B cell (primary cell): ENCODE measurements around the gene PRKCA. TPM values are rescaled to one million over a fixed set of nuclear protein-coding genes. Genes with fewer than 3 reads are reported as not detected.

Source experiments
- ATAC-seq: fragments of 200-7000 bp; cut with Tn5 transposase; one replicate; pipeline ENCODE4 v1.10.0; 2021; ENCODE audit warnings: low read depth, mild to moderate bottlenecking, moderate number of reproducible peaks, moderate library complexity
- CTCF ChIA-PET: fragments of 350-600 bp; sonication (Branson Sonifier 250); formaldehyde crosslinking; loops from one replicate; lab custom pipeline; 2021; ENCODE audit warnings: antibody characterized with exemption, inconsistent platforms; lab: Charles Lee
- POLR2A ChIA-PET: fragments of 350-600 bp; sonication (Branson Sonifier 250); formaldehyde crosslinking; loops from one replicate; lab custom pipeline; 2021; ENCODE audit warnings: antibody characterized with exemption; lab: Charles Lee
- DNase-seq: peaks from one replicate; pipeline ENCODE4 v3.0.0; 2013
- H2AFZ ChIP-seq: 2 replicates; pipeline ENCODE4 v1.6.1; 2012; ENCODE audit warnings: mild to moderate bottlenecking, low read depth, low read length; ENCODE audit not compliant: insufficient read depth, poor library complexity, severe bottlenecking
- H3K27ac ChIP-seq, 2 donors: 1 replicate in 1 of 2; 2 replicates in 1 of 2; pipeline ENCODE4 v1.5.1; 2012 to 2013; ENCODE audit warnings: low read length in 2 of 2, mild to moderate bottlenecking in 2 of 2, moderate library complexity in 1 of 2
- H3K27me3 ChIP-seq, 4 experiments: fragments of 200-600 bp in 1 of 4; sonication (generic) in 1 of 4; replicated peaks in 1 of 4; 1 replicate in 2 of 4; 2 replicates in 2 of 4; pipeline versions ENCODE4 v1.6.1 to v1.7.0; 2013 to 2016; ENCODE audit warnings: low read length in 3 of 4, mild to moderate bottlenecking in 2 of 4, mixed read lengths in 1 of 4, moderate library complexity in 1 of 4; ENCODE audit not compliant: insufficient read depth in 4 of 4, control insufficient read depth in 3 of 4; ENCODE audit errors: control extremely low read depth in 1 of 4
- H3K36me3 ChIP-seq, 2 experiments: replicated peaks in 1 of 2; 1 replicate in 1 of 2; 2 replicates in 1 of 2; pipeline versions ENCODE4 v1.6.1 to v1.7.1; 2013; ENCODE audit warnings: low read length in 1 of 2; ENCODE audit not compliant: insufficient read depth in 2 of 2, control insufficient read depth in 1 of 2; ENCODE audit errors: control extremely low read depth in 1 of 2, extremely low read depth in 1 of 2
- H3K4me1 ChIP-seq, 2 donors: fragments of 200-600 bp in 1 of 2; sonication (generic) in 1 of 2; 1 replicate in 1 of 2; 2 replicates in 1 of 2; pipeline versions ENCODE4 v1.5.1 to v1.6.1; 2013 to 2017; ENCODE audit warnings: low read length in 2 of 2; ENCODE audit not compliant: control insufficient read depth in 2 of 2, insufficient read depth in 2 of 2
- H3K4me2 ChIP-seq: replicated peaks from 2 replicates; pipeline ENCODE3; 2012; ENCODE audit warnings: mild to moderate bottlenecking, low read depth, low read length; ENCODE audit not compliant: poor library complexity, severe bottlenecking
- H3K4me3 ChIP-seq, 5 experiments: fragments of 200-600 bp in 1 of 5; sonication (generic) in 1 of 5; 1 replicate in 3 of 5; 2 replicates in 2 of 5; pipeline versions ENCODE4 v1.5.1 to v1.7.0; 2011 to 2016; ENCODE audit warnings: low read length in 4 of 5, mild to moderate bottlenecking in 4 of 5, low read depth in 2 of 5, control low read depth in 1 of 5, moderate library complexity in 1 of 5; ENCODE audit not compliant: insufficient read depth in 1 of 5; ENCODE audit errors: control extremely low read depth in 1 of 5, extremely low read depth in 1 of 5
- H3K79me2 ChIP-seq: fragments of 200-600 bp; sonication (generic); one replicate; pipeline ENCODE4 v1.6.0; 2016; ENCODE audit warnings: low read length; ENCODE audit not compliant: control insufficient read depth, insufficient read depth
- H3K9ac ChIP-seq: fragments of 200-600 bp; sonication (generic); 2 replicates; pipeline ENCODE4 v1.6.1; 2017; ENCODE audit warnings: mild to moderate bottlenecking, low read length, moderate library complexity
- H3K9me3 ChIP-seq, 3 donors: one replicate each; pipeline versions ENCODE4 v1.6.1 to v1.7.1; 2013; ENCODE audit warnings: low read length in 2 of 3; ENCODE audit not compliant: control insufficient read depth in 2 of 3, insufficient read depth in 1 of 3; ENCODE audit errors: control extremely low read depth in 1 of 3
- H4K20me1 ChIP-seq: 2 replicates; pipeline ENCODE4 v1.6.0; 2012; ENCODE audit warnings: mild to moderate bottlenecking, low read length; ENCODE audit not compliant: insufficient read depth, control insufficient read depth, poor library complexity, severe bottlenecking
- H3K27ac Mint-ChIP-seq: one replicate; pipeline ENCODE4 v1.8.0; 2021; ENCODE audit warnings: mixed read lengths
- H3K27me3 Mint-ChIP-seq: one replicate; pipeline ENCODE4 v1.8.0; 2021; ENCODE audit warnings: mixed read lengths
- H3K4me1 Mint-ChIP-seq: one replicate; pipeline ENCODE4 v1.8.0; 2021; ENCODE audit warnings: mixed read lengths
- H3K4me3 Mint-ChIP-seq: one replicate; pipeline ENCODE4 v1.8.0; 2021; ENCODE audit warnings: mixed read lengths
- H3K9me3 Mint-ChIP-seq: one replicate; pipeline ENCODE4 v1.8.0; 2022; ENCODE audit warnings: mixed read lengths; ENCODE audit not compliant: insufficient read depth
- EZH2 ChIP-seq: IDR thresholded peaks from 2 replicates; pipeline ENCODE4 v1.6.1; 2012; ENCODE audit warnings: borderline replicate concordance, low read depth, mild to moderate bottlenecking, moderate library complexity, low read length; ENCODE audit not compliant: insufficient read depth, poor library complexity, severe bottlenecking
- WGBS: methylation state at CpG from one replicate; pipeline ENCODE4 v1.1.5; 2013; ENCODE audit warnings: missing lambda C conversion rate; ENCODE audit not compliant: insufficient coverage; 5-methylcytosine and 5-hydroxymethylcytosine counted together
- intact Hi-C: fragments of 100-400 bp; cut with micrococcal nuclease; formaldehyde crosslinking; loops from one replicate; pipeline ENCODE4 v1.10.0; 2022
- polyA plus RNA-seq: library from polyadenylated mRNA; depleted of rRNA; stranded (reverse); fragments of >200 nt; gene quantifications from 2 replicates; pipeline ENCODE4 v1.2.3, GENCODE V29; 2012
- total RNA-seq, 2 donors: library from RNA; stranded (reverse); fragments of 120-200 nt in 1 of 2; gene quantifications; 1 replicate in 1 of 2; 2 replicates in 1 of 2; pipeline versions ENCODE4 v1.2.3 to v1.2.4, GENCODE V29; 2013 to 2022
- TF ChIP-seq, protein P1 (sequence below): fragments of 200-600 bp; IDR thresholded peaks from one replicate; pipeline ENCODE4 v1.8.0; 2022; ENCODE audit warnings: antibody characterized with exemption, mild to moderate bottlenecking

Gene PRKCA
- total and polyA plus RNA-seq, 2 donors (not counting 1 experiment from before 2014, with no cell fraction given): 0.33 to 7.7 TPM

GRCh38 chr17:66508896-66509844 lies 206.8 kb downstream of the PRKCA start:
- WGBS: 91% methylated on average over 3 of the region's 8 CpGs
- no peak overlapping the region for H3K27ac Mint-ChIP-seq
- H3K4me2 ChIP-seq: no peak overlapping the region
- H3K36me3 ChIP-seq: no peaks in the 10 kb centered on the region
- no peaks in the 10 kb centered on the region for H4K20me1 ChIP-seq
- H3K27me3 Mint-ChIP-seq: no peaks in the 10 kb centered on the region
- no peak overlapping the region for H3K4me3 ChIP-seq
- ATAC-seq (no peak), DNase-seq (no peak)
- no peak overlapping the region for H3K4me3 Mint-ChIP-seq
- TF ChIP-seq EZH2: no peak
- TF ChIP-seq, protein P1, sequence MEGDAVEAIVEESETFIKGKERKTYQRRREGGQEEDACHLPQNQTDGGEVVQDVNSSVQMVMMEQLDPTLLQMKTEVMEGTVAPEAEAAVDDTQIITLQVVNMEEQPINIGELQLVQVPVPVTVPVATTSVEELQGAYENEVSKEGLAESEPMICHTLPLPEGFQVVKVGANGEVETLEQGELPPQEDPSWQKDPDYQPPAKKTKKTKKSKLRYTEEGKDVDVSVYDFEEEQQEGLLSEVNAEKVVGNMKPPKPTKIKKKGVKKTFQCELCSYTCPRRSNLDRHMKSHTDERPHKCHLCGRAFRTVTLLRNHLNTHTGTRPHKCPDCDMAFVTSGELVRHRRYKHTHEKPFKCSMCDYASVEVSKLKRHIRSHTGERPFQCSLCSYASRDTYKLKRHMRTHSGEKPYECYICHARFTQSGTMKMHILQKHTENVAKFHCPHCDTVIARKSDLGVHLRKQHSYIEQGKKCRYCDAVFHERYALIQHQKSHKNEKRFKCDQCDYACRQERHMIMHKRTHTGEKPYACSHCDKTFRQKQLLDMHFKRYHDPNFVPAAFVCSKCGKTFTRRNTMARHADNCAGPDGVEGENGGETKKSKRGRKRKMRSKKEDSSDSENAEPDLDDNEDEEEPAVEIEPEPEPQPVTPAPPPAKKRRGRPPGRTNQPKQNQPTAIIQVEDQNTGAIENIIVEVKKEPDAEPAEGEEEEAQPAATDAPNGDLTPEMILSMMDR: no peak
- H2AFZ ChIP-seq: no peak overlapping the region
- ChIA-PET POLR2A (no interaction called here), CTCF (no interaction called here)
- H3K4me1 Mint-ChIP-seq: no peaks in the 10 kb centered on the region
- H3K27ac ChIP-seq: no peak overlapping the region
- no peaks in the 10 kb centered on the region for H3K9me3 ChIP-seq
- H3K9me3 Mint-ChIP-seq: no peaks in the 10 kb centered on the region
- no peaks in the 10 kb centered on the region for H3K79me2 ChIP-seq
- H3K4me1 ChIP-seq: no peaks in the 10 kb centered on the region
- H3K9ac ChIP-seq: no peak overlapping the region
- intact Hi-C loops: no loop called here
- H3K27me3 ChIP-seq: no peaks in the 10 kb centered on the region

GRCh38 chr17:66509926-66510325 lies 207.5 kb downstream of the PRKCA start:
- 80% methylated on average over 1 of the region's 3 CpGs for WGBS
- TF ChIP-seq EZH2: no peak
- TF ChIP-seq, protein P1: no peak
- Histone ChIP-seq H3K4me1 (no peaks in the 10 kb centered on the region), H3K79me2 (no peaks in the 10 kb centered on the region), H3K4me2 (no peak overlapping the region), H3K27ac (no peak overlapping the region), H4K20me1 (no peaks in the 10 kb centered on the region), H2AFZ (no peak overlapping the region), H3K9ac (no peak overlapping the region), H3K9me3 (no peaks in the 10 kb centered on the region), H3K4me3 (no peak overlapping the region), H3K27me3 (no peaks in the 10 kb centered on the region), H3K36me3 (no peaks in the 10 kb centered on the region)
- no peak overlapping the region for H3K4me3 Mint-ChIP-seq
- no peak for ATAC-seq
- no peaks in the 10 kb centered on the region for H3K4me1 Mint-ChIP-seq
- no peaks in the 10 kb centered on the region for H3K27me3 Mint-ChIP-seq
- H3K9me3 Mint-ChIP-seq: no peaks in the 10 kb centered on the region
- intact Hi-C loops: no loop called here
- no peak for DNase-seq
- CTCF ChIA-PET: no interaction called here
- POLR2A ChIA-PET: no interaction called here
- H3K27ac Mint-ChIP-seq: no peak overlapping the region
